Keratinocyte (primary cell): ENCODE measurements around the gene HELLS.

ENCODE experiments used
- CTCF ChIP-seq, 3 experiments: IDR thresholded peaks in 1 of 3; conservative IDR thresholded peaks in 1 of 3; optimal IDR thresholded peaks in 1 of 3; 2 replicates in 2 of 3; 3 replicates in 1 of 3; pipeline versions ENCODE3 to v1.5.1; 2011; ENCODE audit warnings: low read length in 3 of 3, mild to moderate bottlenecking in 3 of 3, moderate library complexity in 2 of 3, control low read depth in 1 of 3, inconsistent platforms in 1 of 3; ENCODE audit not compliant: insufficient read depth in 2 of 3; ENCODE audit errors: extremely low read depth in 1 of 3
- EZH2 ChIP-seq: IDR thresholded peaks from one replicate; pipeline ENCODE4 v1.6.1; 2012; ENCODE audit warnings: inconsistent platforms, mild to moderate bottlenecking, low read length, moderate library complexity

- TF ChIP-seq CTCF (optimal IDR thresholded peaks at IDR 0.05 in 1 of 3, IDR thresholded peaks at IDR 0.05 in 1 of 3, conservative IDR thresholded peaks at IDR 0.05 in 1 of 3; ENCODE audit: extremely low read depth in 1 of 3, insufficient read depth in 2 of 3, low read length in 3 of 3) (no peak), EZH2 (no peak)
These were observed 12.6 kb upstream of the HELLS start for GRCh38 chr10:94533027-94533426.
